IPS-15b (cell line): ENCODE results near the gene EBF3.
A peak's percentile ranks its signal among the peaks of the same experiment; 100 is the strongest.

Experiments
- H3K27me3 ChIP-seq: one replicate; pipeline ENCODE4 v1.6.1; 2013; ENCODE audit warnings: low read length; ENCODE audit not compliant: control insufficient read depth, insufficient read depth
- H3K36me3 ChIP-seq: one replicate; pipeline ENCODE4 v1.6.1; 2013; ENCODE audit warnings: low read length; ENCODE audit not compliant: control insufficient read depth, insufficient read depth
- H3K4me1 ChIP-seq: one replicate; pipeline ENCODE4 v1.6.1; 2013; ENCODE audit warnings: mild to moderate bottlenecking, low read length; ENCODE audit not compliant: control insufficient read depth, insufficient read depth
- H3K4me3 ChIP-seq: one replicate; pipeline ENCODE4 v1.5.1; 2013; ENCODE audit warnings: low read depth, low read length
- H3K9ac ChIP-seq: one replicate; pipeline ENCODE4 v1.6.1; 2013; ENCODE audit warnings: low read depth, mild to moderate bottlenecking, low read length
- H3K9me3 ChIP-seq: one replicate; pipeline ENCODE4 v1.6.1; 2013; ENCODE audit warnings: mild to moderate bottlenecking, low read length; ENCODE audit not compliant: control insufficient read depth, insufficient read depth

The EBF3 gene

GRCh38 chr10:129962872-129963640 is 1.0 kb downstream of the EBF3 start:
- H3K4me1 ChIP-seq = peaks cover 18% of the 10 kb centered on the region
- peak overlapping the region; percentile 45 for H3K4me3 ChIP-seq
- peaks cover 87% of the 10 kb centered on the region for H3K27me3 ChIP-seq

GRCh38 chr10:129962031-129962871 is 1.8 kb downstream of the EBF3 start:
- H3K4me3 ChIP-seq = peak overlapping the region; percentile 45
- H3K4me1 ChIP-seq = peaks cover 22% of the 10 kb centered on the region
- no peak overlapping the region for H3K9ac ChIP-seq
- H3K9me3 ChIP-seq = no peaks in the 10 kb centered on the region
- peaks cover 87% of the 10 kb centered on the region for H3K27me3 ChIP-seq
- H3K36me3 ChIP-seq = no peaks in the 10 kb centered on the region

More at GRCh38 chr10:129962872-129963640, 1.0 kb downstream of the EBF3 start:
- Histone ChIP-seq H3K9ac (no peak overlapping the region), H3K36me3 (no peaks in the 10 kb centered on the region), H3K9me3 (no peaks in the 10 kb centered on the region)

- no peaks in the 10 kb centered on the region for H3K36me3 ChIP-seq
- peaks cover 27% of the 10 kb centered on the region for H3K4me1 ChIP-seq
- peaks cover 89% of the 10 kb centered on the region for H3K27me3 ChIP-seq
- no peaks in the 10 kb centered on the region for H3K9me3 ChIP-seq
- H3K9ac ChIP-seq = no peak overlapping the region
- no peak overlapping the region for H3K4me3 ChIP-seq
Measured at GRCh38 chr10:129961157-129961701, 2.8 kb downstream of the EBF3 start.

GRCh38 chr10:129960481-129961156 is 3.5 kb downstream of the EBF3 start:
- H3K27me3 ChIP-seq = peaks cover 89% of the 10 kb centered on the region
- H3K4me3 ChIP-seq = peak overlapping the region; percentile 39
- no peaks in the 10 kb centered on the region for H3K9me3 ChIP-seq
- H3K4me1 ChIP-seq = peaks cover 27% of the 10 kb centered on the region
- H3K36me3 ChIP-seq = no peaks in the 10 kb centered on the region
- no peak overlapping the region for H3K9ac ChIP-seq

- peaks cover 89% of the 10 kb centered on the region for H3K27me3 ChIP-seq
- no peaks in the 10 kb centered on the region for H3K36me3 ChIP-seq
- no peak overlapping the region for H3K9ac ChIP-seq
- H3K9me3 ChIP-seq = no peaks in the 10 kb centered on the region
- H3K4me3 ChIP-seq = peak overlapping the region; percentile 39
- H3K4me1 ChIP-seq = peaks cover 27% of the 10 kb centered on the region
Measured at GRCh38 chr10:129959544-129960480, 4.3 kb downstream of the EBF3 start.

GRCh38 chr10:129958629-129959543 is 5.2 kb downstream of the EBF3 start:
- H3K4me1 ChIP-seq = peaks cover 27% of the 10 kb centered on the region
- no peaks in the 10 kb centered on the region for H3K36me3 ChIP-seq
- no peaks in the 10 kb centered on the region for H3K9me3 ChIP-seq
- H3K4me3 ChIP-seq = peak overlapping the region; percentile 39
- H3K9ac ChIP-seq = no peak overlapping the region
- H3K27me3 ChIP-seq = peaks cover 93% of the 10 kb centered on the region

- no peaks in the 10 kb centered on the region for H3K9me3 ChIP-seq
- H3K9ac ChIP-seq = no peak overlapping the region
- H3K4me1 ChIP-seq = peaks cover 27% of the 10 kb centered on the region
- H3K36me3 ChIP-seq = no peaks in the 10 kb centered on the region
- peaks cover 94% of the 10 kb centered on the region for H3K27me3 ChIP-seq
- peak overlapping the region; percentile 24 for H3K4me3 ChIP-seq
Measured at GRCh38 chr10:129958148-129958628, 5.9 kb downstream of the EBF3 start.

GRCh38 chr10:129956876-129957673 is 7.0 kb downstream of the EBF3 start:
- Histone ChIP-seq H3K4me3 (no peak overlapping the region), H3K4me1 (peaks cover 23% of the 10 kb centered on the region), H3K27me3 (peaks cover 86% of the 10 kb centered on the region), H3K36me3 (no peaks in the 10 kb centered on the region), H3K9me3 (no peaks in the 10 kb centered on the region), H3K9ac (no peak overlapping the region)

- Histone ChIP-seq H3K4me1 (peaks cover 17% of the 10 kb centered on the region), H3K27me3 (peaks cover 80% of the 10 kb centered on the region)
Measured at GRCh38 chr10:129956286-129956670, 7.8 kb downstream of the EBF3 start.

More at GRCh38 chr10:129956286-129956670, 7.8 kb downstream of the EBF3 start:
- H3K9me3 ChIP-seq = no peaks in the 10 kb centered on the region
- H3K9ac ChIP-seq = no peak overlapping the region
- H3K4me3 ChIP-seq = peak overlapping the region; percentile 1
- H3K36me3 ChIP-seq = no peaks in the 10 kb centered on the region
